Fibroblast of pulmonary artery (primary cell): ENCODE data around the gene NOP56.

Experiments
- DNase-seq: peaks from one replicate; pipeline ENCODE4 v3.0.0-alpha.2; 2010; ENCODE audit warnings: low read depth
- H3K4me3 ChIP-seq: replicated peaks from 2 replicates; pipeline ENCODE4 v1.5.1; 2011; ENCODE audit warnings: low read depth, mild to moderate bottlenecking, control low read depth, low read length, moderate library complexity
- TF ChIP-seq, protein P1 (sequence below): IDR thresholded peaks from 2 replicates; pipeline ENCODE4 v1.5.1; 2011; ENCODE audit warnings: mild to moderate bottlenecking, control low read depth, low read length, inconsistent platforms; ENCODE audit errors: missing control alignments

NOP56 gene, protein sequence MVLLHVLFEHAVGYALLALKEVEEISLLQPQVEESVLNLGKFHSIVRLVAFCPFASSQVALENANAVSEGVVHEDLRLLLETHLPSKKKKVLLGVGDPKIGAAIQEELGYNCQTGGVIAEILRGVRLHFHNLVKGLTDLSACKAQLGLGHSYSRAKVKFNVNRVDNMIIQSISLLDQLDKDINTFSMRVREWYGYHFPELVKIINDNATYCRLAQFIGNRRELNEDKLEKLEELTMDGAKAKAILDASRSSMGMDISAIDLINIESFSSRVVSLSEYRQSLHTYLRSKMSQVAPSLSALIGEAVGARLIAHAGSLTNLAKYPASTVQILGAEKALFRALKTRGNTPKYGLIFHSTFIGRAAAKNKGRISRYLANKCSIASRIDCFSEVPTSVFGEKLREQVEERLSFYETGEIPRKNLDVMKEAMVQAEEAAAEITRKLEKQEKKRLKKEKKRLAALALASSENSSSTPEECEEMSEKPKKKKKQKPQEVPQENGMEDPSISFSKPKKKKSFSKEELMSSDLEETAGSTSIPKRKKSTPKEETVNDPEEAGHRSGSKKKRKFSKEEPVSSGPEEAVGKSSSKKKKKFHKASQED

GRCh38 chr20:2651772-2652723, at the start of gene NOP56:
Gene NOP56, plus strand, starts transcription at chr20:2652632. Its CDS starts 29 bp downstream, at chr20:2652661.
- peak; percentile 91 for DNase-seq
- TF ChIP-seq, protein P1, sequence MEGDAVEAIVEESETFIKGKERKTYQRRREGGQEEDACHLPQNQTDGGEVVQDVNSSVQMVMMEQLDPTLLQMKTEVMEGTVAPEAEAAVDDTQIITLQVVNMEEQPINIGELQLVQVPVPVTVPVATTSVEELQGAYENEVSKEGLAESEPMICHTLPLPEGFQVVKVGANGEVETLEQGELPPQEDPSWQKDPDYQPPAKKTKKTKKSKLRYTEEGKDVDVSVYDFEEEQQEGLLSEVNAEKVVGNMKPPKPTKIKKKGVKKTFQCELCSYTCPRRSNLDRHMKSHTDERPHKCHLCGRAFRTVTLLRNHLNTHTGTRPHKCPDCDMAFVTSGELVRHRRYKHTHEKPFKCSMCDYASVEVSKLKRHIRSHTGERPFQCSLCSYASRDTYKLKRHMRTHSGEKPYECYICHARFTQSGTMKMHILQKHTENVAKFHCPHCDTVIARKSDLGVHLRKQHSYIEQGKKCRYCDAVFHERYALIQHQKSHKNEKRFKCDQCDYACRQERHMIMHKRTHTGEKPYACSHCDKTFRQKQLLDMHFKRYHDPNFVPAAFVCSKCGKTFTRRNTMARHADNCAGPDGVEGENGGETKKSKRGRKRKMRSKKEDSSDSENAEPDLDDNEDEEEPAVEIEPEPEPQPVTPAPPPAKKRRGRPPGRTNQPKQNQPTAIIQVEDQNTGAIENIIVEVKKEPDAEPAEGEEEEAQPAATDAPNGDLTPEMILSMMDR: no peak
- H3K4me3 ChIP-seq: peak within 1 kb of the TSS; percentile 97

GRCh38 chr20:2602746-2603145, 49.7 kb upstream of the NOP56 start:
- DNase-seq: no peak
- TF ChIP-seq, protein P1: no peak
- H3K4me3 ChIP-seq: no peak overlapping the region

GRCh38 chr20:2603816-2604505, 48.5 kb upstream of the NOP56 start:
- TF ChIP-seq, protein P1: no peak
- DNase-seq: no peak
- no peak overlapping the region for H3K4me3 ChIP-seq

DNA sequence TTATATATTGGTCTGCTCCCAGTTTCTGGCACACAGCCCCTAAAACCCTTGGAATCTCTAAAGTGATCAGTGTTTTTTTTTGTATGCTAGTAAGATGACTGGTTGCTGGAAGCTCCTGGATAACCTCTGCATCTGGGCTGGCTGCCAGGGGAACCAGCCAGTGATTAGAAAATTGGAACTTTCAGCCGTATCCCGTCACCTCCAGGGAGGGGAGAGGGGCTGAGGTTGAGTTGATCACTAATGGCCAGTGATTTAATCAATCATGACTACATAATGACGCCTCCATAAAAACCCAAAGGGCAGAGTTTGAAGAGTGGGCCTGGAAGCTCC, 48.0 kb upstream of the NOP56 start:
- DNase-seq: no peak

DNA sequence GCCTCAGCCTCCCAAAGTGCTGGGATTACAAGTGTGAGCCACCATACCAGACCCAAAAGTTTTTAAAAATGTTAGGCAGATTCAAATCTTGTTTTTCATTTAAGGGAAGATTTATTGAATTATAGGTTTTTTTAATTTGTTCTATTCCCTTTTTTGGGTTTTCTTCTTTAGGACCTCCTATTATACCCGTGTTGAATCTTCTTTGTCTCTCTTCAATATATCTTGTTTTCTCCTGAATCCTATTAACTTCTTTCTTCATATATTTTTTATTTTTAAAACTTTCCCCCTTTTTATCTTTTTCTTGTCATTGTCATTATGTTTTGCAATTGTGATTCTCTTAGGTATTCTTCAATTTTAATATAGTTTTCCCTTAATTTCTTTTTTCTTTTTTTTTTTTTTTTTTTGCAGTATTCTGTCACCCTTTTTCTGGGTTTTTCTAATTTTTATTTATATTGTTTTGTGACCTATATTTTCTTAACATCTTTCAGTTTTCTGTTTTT, 45.9 kb upstream of the NOP56 start:
- no peak for DNase-seq
- TF ChIP-seq, protein P1: no peak
- no peak overlapping the region for H3K4me3 ChIP-seq

More for the DNA sequence above, 48.0 kb upstream of the NOP56 start:
- TF ChIP-seq, protein P1: no peak
- no peak overlapping the region for H3K4me3 ChIP-seq

GRCh38 chr20:2610326-2610725, 42.1 kb upstream of the NOP56 start:
- no peak overlapping the region for H3K4me3 ChIP-seq
- TF ChIP-seq, protein P1: no peak
- no peak for DNase-seq
